ENCODE data around the gene TRPC3.

TRPC3 gene

DNA sequence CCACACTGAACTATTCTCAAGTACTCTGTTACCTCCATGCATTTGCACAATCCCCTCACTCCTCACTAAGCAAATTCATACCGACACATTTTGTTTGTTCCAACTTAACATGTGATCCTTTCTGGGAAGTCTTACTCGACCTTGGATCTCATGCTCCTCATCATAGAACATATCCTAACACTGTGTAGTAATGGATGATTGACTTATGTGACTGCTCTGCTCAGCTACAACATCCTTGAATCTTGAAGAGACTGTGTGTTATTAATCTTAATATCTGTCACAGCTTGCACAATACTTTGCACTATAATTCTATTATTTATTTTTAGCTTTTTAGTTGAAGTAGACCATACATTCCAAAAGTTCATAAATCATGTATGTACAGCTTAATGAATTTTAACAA, 23.9 kb upstream of the TRPC3 start:
- H3K4me1 ChIP-seq (ENCODE audit: control insufficient read depth, low read depth, low read length): no peaks in the 10 kb centered on the region

DNA sequence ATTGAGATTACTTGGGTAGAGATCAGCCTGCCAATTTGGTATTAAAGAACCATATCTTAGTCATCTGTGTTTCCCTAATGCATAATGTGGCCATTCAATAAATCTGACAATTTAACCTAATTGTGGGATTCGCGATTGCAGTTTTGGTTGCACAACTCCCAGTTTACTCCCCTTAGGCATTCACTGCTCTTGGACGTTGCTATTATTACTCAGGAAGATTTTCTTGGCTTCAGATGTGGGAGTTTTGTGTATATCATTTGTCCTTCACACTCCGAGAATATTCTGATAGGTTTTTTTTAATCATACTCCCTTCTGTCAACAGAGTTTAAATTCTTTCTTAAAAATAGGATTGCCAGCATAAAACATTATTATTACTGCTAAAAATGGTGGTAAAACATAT, 22.0 kb upstream of the TRPC3 start:
- Histone ChIP-seq H3K56ac (ENCODE audit: low read length) (no peak overlapping the region), H3K18ac (ENCODE audit: low read length) (no peak overlapping the region), H3K4me1 (ENCODE audit: control insufficient read depth, low read depth, low read length) (no peaks in the 10 kb centered on the region), H2BK5ac (ENCODE audit: low read length) (no peak overlapping the region), H2BK120ac (ENCODE audit: low read depth, low read length) (no peak overlapping the region), H2BK15ac (replicated peaks; ENCODE audit: low read depth) (no peak overlapping the region), H3K4ac (ENCODE audit: low read depth, low read length) (no peak overlapping the region), H3K23ac (ENCODE audit: low read length) (no peak overlapping the region), H3K4me2 (ENCODE audit: low read length) (no peak overlapping the region), H2AK5ac (ENCODE audit: low read length) (no peak overlapping the region), H3K36me3 (ENCODE audit: control insufficient read depth, insufficient read depth, low read length) (no peaks in the 10 kb centered on the region), H3K79me2 (ENCODE audit: control insufficient read depth, insufficient read depth, low read length) (no peaks in the 10 kb centered on the region), H4K8ac (ENCODE audit: low read depth, low read length) (no peak overlapping the region), H3K4me3 (ENCODE audit: low read length) (no peak overlapping the region), H3K9ac (ENCODE audit: low read length) (no peak overlapping the region), H3K27me3 (ENCODE audit: insufficient read depth, low read length, poor library complexity) (peaks cover 2% of the 10 kb centered on the region), H3K27ac (ENCODE audit: low read depth, low read length) (no peak overlapping the region), H3K79me1 (ENCODE audit: low read length) (no peaks in the 10 kb centered on the region), H4K5ac (ENCODE audit: low read length) (no peak overlapping the region)
- no CpG with 5 or more reads among the region's 4 CpGs for WGBS (ENCODE audit: extremely low coverage, insufficient coverage, low lambda C conversion rate)
- DNase-seq: no peak

More for the DNA sequence above, 23.9 kb upstream of the TRPC3 start:
- H3K79me2 ChIP-seq (ENCODE audit: control insufficient read depth, insufficient read depth, low read length): no peaks in the 10 kb centered on the region
- no peaks in the 10 kb centered on the region for H3K79me1 ChIP-seq (ENCODE audit: low read length)
- no peak overlapping the region for H3K9ac ChIP-seq (ENCODE audit: low read length)
- no peak for DNase-seq
- H3K18ac ChIP-seq (ENCODE audit: low read length): no peak overlapping the region
- H3K56ac ChIP-seq (ENCODE audit: low read length): no peak overlapping the region
- H2AK5ac ChIP-seq (ENCODE audit: low read length): no peak overlapping the region
- H2BK15ac ChIP-seq (replicated peaks; ENCODE audit: low read depth): no peak overlapping the region
- H4K8ac ChIP-seq (ENCODE audit: low read depth, low read length): no peak overlapping the region
- no peak overlapping the region for H3K23ac ChIP-seq (ENCODE audit: low read length)
- H4K5ac ChIP-seq (ENCODE audit: low read length): no peak overlapping the region
- no peaks in the 10 kb centered on the region for H3K36me3 ChIP-seq (ENCODE audit: control insufficient read depth, insufficient read depth, low read length)
- H3K27me3 ChIP-seq (ENCODE audit: insufficient read depth, low read length, poor library complexity): peaks cover 2% of the 10 kb centered on the region
- no peak overlapping the region for H3K27ac ChIP-seq (ENCODE audit: low read depth, low read length)
- H2BK120ac ChIP-seq (ENCODE audit: low read depth, low read length): no peak overlapping the region
- no CpG with 5 or more reads among the region's 2 CpGs for WGBS (ENCODE audit: extremely low coverage, insufficient coverage, low lambda C conversion rate)
- H3K4ac ChIP-seq (ENCODE audit: low read depth, low read length): no peak overlapping the region
- H2BK5ac ChIP-seq (ENCODE audit: low read length): no peak overlapping the region
- no peak overlapping the region for H3K4me3 ChIP-seq (ENCODE audit: low read length)
- no peak overlapping the region for H3K4me2 ChIP-seq (ENCODE audit: low read length)

DNA sequence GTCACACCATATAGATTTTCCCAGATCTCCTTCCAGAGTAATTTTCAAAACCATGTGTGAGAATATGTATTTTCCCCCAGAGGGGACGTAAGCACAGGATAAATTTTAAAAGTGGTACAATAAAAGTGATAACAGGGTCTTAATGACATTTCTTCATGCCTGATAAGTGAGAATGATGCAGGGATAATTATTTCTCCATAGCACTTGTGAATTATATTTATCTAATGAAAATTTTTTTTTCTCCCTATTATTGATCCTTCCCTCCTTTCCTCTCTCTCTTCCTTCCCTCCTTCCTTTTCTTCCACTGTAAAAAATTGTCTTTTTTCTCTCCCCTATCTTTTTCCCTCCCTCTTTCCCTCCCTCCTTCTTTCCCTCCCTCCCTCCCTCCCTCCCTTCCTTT, 17.0 kb upstream of the TRPC3 start:
- H2BK120ac ChIP-seq (ENCODE audit: low read depth, low read length): no peak overlapping the region
- H3K27me3 ChIP-seq (ENCODE audit: insufficient read depth, low read length, poor library complexity): peaks cover 2% of the 10 kb centered on the region
- no peaks in the 10 kb centered on the region for H3K36me3 ChIP-seq (ENCODE audit: control insufficient read depth, insufficient read depth, low read length)
- no peak for DNase-seq
- no peak overlapping the region for H3K4ac ChIP-seq (ENCODE audit: low read depth, low read length)
- H3K4me1 ChIP-seq (ENCODE audit: control insufficient read depth, low read depth, low read length): no peaks in the 10 kb centered on the region
- no CpG with 5 or more reads among the region's 1 CpG for WGBS (ENCODE audit: extremely low coverage, insufficient coverage, low lambda C conversion rate)
- no peak overlapping the region for H2BK15ac ChIP-seq (replicated peaks; ENCODE audit: low read depth)
- no peak overlapping the region for H3K56ac ChIP-seq (ENCODE audit: low read length)
- H3K4me3 ChIP-seq (ENCODE audit: low read length): no peak overlapping the region
- H3K79me2 ChIP-seq (ENCODE audit: control insufficient read depth, insufficient read depth, low read length): no peaks in the 10 kb centered on the region
- no peak overlapping the region for H3K27ac ChIP-seq (ENCODE audit: low read depth, low read length)
- no peak overlapping the region for H3K4me2 ChIP-seq (ENCODE audit: low read length)
- no peak overlapping the region for H3K23ac ChIP-seq (ENCODE audit: low read length)
- H4K8ac ChIP-seq (ENCODE audit: low read depth, low read length): no peak overlapping the region
- H2AK5ac ChIP-seq (ENCODE audit: low read length): no peak overlapping the region
- H3K18ac ChIP-seq (ENCODE audit: low read length): no peak overlapping the region
- H2BK5ac ChIP-seq (ENCODE audit: low read length): no peak overlapping the region
- no peaks in the 10 kb centered on the region for H3K79me1 ChIP-seq (ENCODE audit: low read length)
- H3K9ac ChIP-seq (ENCODE audit: low read length): no peak overlapping the region
- H4K5ac ChIP-seq (ENCODE audit: low read length): no peak overlapping the region

DNA sequence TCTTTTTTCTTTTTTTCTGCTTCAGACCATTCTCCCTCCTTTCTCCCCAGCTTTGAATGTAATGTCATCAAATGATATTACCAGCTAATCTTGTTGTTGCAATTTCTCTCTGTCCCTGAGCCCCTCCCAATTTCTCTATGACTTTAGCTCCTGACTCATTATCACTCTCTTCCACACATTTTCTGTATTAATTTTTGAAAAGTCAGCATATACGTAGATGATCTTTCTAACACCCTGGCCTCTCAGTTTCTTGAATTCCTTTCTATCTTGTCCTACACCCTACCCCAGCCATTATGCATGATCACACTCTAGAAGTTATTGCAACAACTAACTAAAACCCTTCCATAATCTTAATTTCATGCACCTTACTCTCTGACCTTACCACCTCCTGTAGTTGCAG, 13.1 kb upstream of the TRPC3 start:
- Histone ChIP-seq H3K79me2 (ENCODE audit: control insufficient read depth, insufficient read depth, low read length) (no peaks in the 10 kb centered on the region), H3K9ac (ENCODE audit: low read length) (no peak overlapping the region), H3K36me3 (ENCODE audit: control insufficient read depth, insufficient read depth, low read length) (no peaks in the 10 kb centered on the region), H2AK5ac (ENCODE audit: low read length) (no peak overlapping the region), H3K27me3 (ENCODE audit: insufficient read depth, low read length, poor library complexity) (no peaks in the 10 kb centered on the region), H3K4me3 (ENCODE audit: low read length) (no peak overlapping the region), H3K56ac (ENCODE audit: low read length) (no peak overlapping the region), H3K4ac (ENCODE audit: low read depth, low read length) (no peak overlapping the region), H4K8ac (ENCODE audit: low read depth, low read length) (no peak overlapping the region), H3K23ac (ENCODE audit: low read length) (no peak overlapping the region), H2BK120ac (ENCODE audit: low read depth, low read length) (no peak overlapping the region), H3K79me1 (ENCODE audit: low read length) (no peaks in the 10 kb centered on the region), H3K4me2 (ENCODE audit: low read length) (no peak overlapping the region), H4K5ac (ENCODE audit: low read length) (no peak overlapping the region), H3K18ac (ENCODE audit: low read length) (no peak overlapping the region), H3K4me1 (ENCODE audit: control insufficient read depth, low read depth, low read length) (no peaks in the 10 kb centered on the region), H3K27ac (ENCODE audit: low read depth, low read length) (no peak overlapping the region), H2BK5ac (ENCODE audit: low read length) (no peak overlapping the region), H2BK15ac (replicated peaks; ENCODE audit: low read depth) (no peak overlapping the region)
- no peak for DNase-seq
- no CpG with 5 or more reads among the region's 1 CpG for WGBS (ENCODE audit: extremely low coverage, insufficient coverage, low lambda C conversion rate)

DNA sequence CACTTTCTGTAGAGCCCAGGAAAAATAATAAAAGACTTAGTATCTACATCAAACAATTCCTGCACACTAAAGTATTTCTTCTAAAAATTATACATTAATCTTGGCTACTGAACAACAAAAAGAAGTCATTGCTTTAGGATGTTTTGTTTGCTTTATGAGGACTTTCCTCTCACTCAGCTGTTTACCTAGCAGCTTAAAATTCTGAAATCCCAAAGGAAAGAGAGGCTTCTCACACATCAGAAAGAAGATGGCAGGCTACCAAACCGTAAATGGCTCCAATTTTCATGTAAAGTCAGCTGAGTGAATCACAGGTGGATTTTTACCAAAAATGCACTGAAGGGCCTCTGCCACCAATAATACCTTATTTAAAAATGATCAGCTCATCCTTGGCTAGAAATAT, 9.0 kb upstream of the TRPC3 start:
- H2BK120ac ChIP-seq (ENCODE audit: low read depth, low read length): no peak overlapping the region
- no peak overlapping the region for H3K9ac ChIP-seq (ENCODE audit: low read length)
- no peak overlapping the region for H3K23ac ChIP-seq (ENCODE audit: low read length)
- H4K8ac ChIP-seq (ENCODE audit: low read depth, low read length): no peak overlapping the region
- no peaks in the 10 kb centered on the region for H3K36me3 ChIP-seq (ENCODE audit: control insufficient read depth, insufficient read depth, low read length)
- no peak overlapping the region for H3K27ac ChIP-seq (ENCODE audit: low read depth, low read length)
- no peak overlapping the region for H2BK5ac ChIP-seq (ENCODE audit: low read length)
- no peaks in the 10 kb centered on the region for H3K79me1 ChIP-seq (ENCODE audit: low read length)
- no peak overlapping the region for H3K4me3 ChIP-seq (ENCODE audit: low read length)
- no peak overlapping the region for H3K56ac ChIP-seq (ENCODE audit: low read length)
- no CpG with 5 or more reads among the region's 1 CpG for WGBS (ENCODE audit: extremely low coverage, insufficient coverage, low lambda C conversion rate)
- no peaks in the 10 kb centered on the region for H3K4me1 ChIP-seq (ENCODE audit: control insufficient read depth, low read depth, low read length)
- H3K27me3 ChIP-seq (ENCODE audit: insufficient read depth, low read length, poor library complexity): no peaks in the 10 kb centered on the region
- H3K4me2 ChIP-seq (ENCODE audit: low read length): no peak overlapping the region
- DNase-seq: no peak
- H3K4ac ChIP-seq (ENCODE audit: low read depth, low read length): no peak overlapping the region
- no peak overlapping the region for H4K5ac ChIP-seq (ENCODE audit: low read length)
- no peak overlapping the region for H2BK15ac ChIP-seq (replicated peaks; ENCODE audit: low read depth)
- H3K18ac ChIP-seq (ENCODE audit: low read length): no peak overlapping the region
- no peak overlapping the region for H2AK5ac ChIP-seq (ENCODE audit: low read length)
- H3K79me2 ChIP-seq (ENCODE audit: control insufficient read depth, insufficient read depth, low read length): no peaks in the 10 kb centered on the region

DNA sequence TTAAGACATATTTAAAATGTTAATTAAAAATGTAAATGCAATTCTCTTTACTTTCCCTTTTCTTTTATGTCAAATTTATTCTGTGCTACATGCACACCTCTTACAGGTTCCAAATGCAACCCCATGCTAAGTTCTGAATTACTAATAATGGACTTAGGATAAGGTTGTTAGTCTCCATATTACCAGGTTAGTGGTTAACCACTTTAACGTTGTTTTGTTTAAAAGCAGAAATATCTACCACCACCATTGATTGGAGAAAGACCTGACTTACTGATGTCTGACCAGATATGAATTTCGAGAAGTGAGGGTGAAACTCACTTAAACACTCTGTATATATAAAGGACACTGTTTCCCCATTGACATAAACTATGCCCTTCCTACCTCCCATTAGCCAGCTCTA, 6.9 kb upstream of the TRPC3 start:
- no peak overlapping the region for H3K4me3 ChIP-seq (ENCODE audit: low read length)
- H3K79me1 ChIP-seq (ENCODE audit: low read length): no peaks in the 10 kb centered on the region
- no peak overlapping the region for H3K4me2 ChIP-seq (ENCODE audit: low read length)
- no peak overlapping the region for H3K9ac ChIP-seq (ENCODE audit: low read length)
- H3K4ac ChIP-seq (ENCODE audit: low read depth, low read length): no peak overlapping the region
- no peak overlapping the region for H2BK15ac ChIP-seq (replicated peaks; ENCODE audit: low read depth)
- H3K27me3 ChIP-seq (ENCODE audit: insufficient read depth, low read length, poor library complexity): no peaks in the 10 kb centered on the region
- H3K27ac ChIP-seq (ENCODE audit: low read depth, low read length): no peak overlapping the region
- no peaks in the 10 kb centered on the region for H3K79me2 ChIP-seq (ENCODE audit: control insufficient read depth, insufficient read depth, low read length)
- no peak overlapping the region for H4K8ac ChIP-seq (ENCODE audit: low read depth, low read length)
- no peak overlapping the region for H4K5ac ChIP-seq (ENCODE audit: low read length)
- H3K18ac ChIP-seq (ENCODE audit: low read length): no peak overlapping the region
- WGBS (ENCODE audit: extremely low coverage, insufficient coverage, low lambda C conversion rate): no CpG with 5 or more reads among the region's 2 CpGs
- H2AK5ac ChIP-seq (ENCODE audit: low read length): no peak overlapping the region
- H3K23ac ChIP-seq (ENCODE audit: low read length): no peak overlapping the region
- no peaks in the 10 kb centered on the region for H3K4me1 ChIP-seq (ENCODE audit: control insufficient read depth, low read depth, low read length)
- no peaks in the 10 kb centered on the region for H3K36me3 ChIP-seq (ENCODE audit: control insufficient read depth, insufficient read depth, low read length)
- H2BK120ac ChIP-seq (ENCODE audit: low read depth, low read length): no peak overlapping the region
- DNase-seq: no peak
- no peak overlapping the region for H2BK5ac ChIP-seq (ENCODE audit: low read length)
- H3K56ac ChIP-seq (ENCODE audit: low read length): no peak overlapping the region

All from mesendoderm (in vitro differentiated cells).